ENCODE results near the gene VDR. TPM values are rescaled to one million over a fixed set of nuclear protein-coding genes. Genes with fewer than 3 reads are reported as not detected.

Gene VDR
- total RNA-seq, 1 experiment from 2014 or later = 9.5 TPM

DNA sequence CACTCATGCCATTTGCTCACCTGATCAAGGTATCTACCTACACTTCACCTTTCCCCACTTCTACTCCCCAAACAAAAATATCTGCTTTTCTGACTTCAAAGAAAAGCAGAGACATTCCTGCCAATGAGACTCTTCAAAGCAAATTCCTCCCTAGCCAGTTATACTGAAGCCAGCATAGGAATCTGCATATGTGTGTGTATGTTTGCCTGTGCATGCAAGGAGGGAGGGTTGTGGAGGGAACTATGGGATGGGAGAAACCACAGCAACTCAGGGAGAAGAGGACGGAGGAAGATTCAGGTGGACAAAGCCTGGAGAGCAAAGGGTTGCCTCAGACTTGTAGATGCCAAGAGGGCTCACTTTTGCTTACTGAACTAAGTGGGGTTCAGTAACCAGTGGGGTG, 26.4 kb upstream of the VDR start:
- no peaks in the 10 kb centered on the region for H4K20me1 ChIP-seq (ENCODE audit: insufficient read depth)
- TF ChIP-seq CEBPB (IDR thresholded peaks at IDR 0.05; ENCODE audit: low read depth) (no peak), YY1 (IDR thresholded peaks at IDR 0.05; ENCODE audit: extremely low read depth, insufficient replicate concordance, low read depth, low read length) (no peak), EZH2 (IDR thresholded peaks at IDR 0.05) (no peak), EZH2phosphoT487 (IDR thresholded peaks at IDR 0.05; ENCODE audit: borderline replicate concordance) (no peak)
- TF ChIP-seq, protein P1, sequence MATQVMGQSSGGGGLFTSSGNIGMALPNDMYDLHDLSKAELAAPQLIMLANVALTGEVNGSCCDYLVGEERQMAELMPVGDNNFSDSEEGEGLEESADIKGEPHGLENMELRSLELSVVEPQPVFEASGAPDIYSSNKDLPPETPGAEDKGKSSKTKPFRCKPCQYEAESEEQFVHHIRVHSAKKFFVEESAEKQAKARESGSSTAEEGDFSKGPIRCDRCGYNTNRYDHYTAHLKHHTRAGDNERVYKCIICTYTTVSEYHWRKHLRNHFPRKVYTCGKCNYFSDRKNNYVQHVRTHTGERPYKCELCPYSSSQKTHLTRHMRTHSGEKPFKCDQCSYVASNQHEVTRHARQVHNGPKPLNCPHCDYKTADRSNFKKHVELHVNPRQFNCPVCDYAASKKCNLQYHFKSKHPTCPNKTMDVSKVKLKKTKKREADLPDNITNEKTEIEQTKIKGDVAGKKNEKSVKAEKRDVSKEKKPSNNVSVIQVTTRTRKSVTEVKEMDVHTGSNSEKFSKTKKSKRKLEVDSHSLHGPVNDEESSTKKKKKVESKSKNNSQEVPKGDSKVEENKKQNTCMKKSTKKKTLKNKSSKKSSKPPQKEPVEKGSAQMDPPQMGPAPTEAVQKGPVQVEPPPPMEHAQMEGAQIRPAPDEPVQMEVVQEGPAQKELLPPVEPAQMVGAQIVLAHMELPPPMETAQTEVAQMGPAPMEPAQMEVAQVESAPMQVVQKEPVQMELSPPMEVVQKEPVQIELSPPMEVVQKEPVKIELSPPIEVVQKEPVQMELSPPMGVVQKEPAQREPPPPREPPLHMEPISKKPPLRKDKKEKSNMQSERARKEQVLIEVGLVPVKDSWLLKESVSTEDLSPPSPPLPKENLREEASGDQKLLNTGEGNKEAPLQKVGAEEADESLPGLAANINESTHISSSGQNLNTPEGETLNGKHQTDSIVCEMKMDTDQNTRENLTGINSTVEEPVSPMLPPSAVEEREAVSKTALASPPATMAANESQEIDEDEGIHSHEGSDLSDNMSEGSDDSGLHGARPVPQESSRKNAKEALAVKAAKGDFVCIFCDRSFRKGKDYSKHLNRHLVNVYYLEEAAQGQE (IDR thresholded peaks at IDR 0.05; ENCODE audit: low read depth) = no peak
- no peak overlapping the region for H3K4me3 ChIP-seq (replicated peaks in 1 of 2; ENCODE audit: low read depth in 1 of 2, low read length in 2 of 2)
- H3K9me3 ChIP-seq (ENCODE audit: control insufficient read depth in 1 of 2, insufficient read depth in 1 of 2, low read depth in 1 of 2, low read length in 2 of 2) = no peaks in the 10 kb centered on the region
- no peaks in the 10 kb centered on the region for H3K36me3 ChIP-seq (ENCODE audit: control insufficient read depth in 1 of 2, insufficient read depth in 2 of 2, low read length in 2 of 2)
- H3K27me3 ChIP-seq (ENCODE audit: insufficient read depth, low read length) = no peaks in the 10 kb centered on the region
- RAD21 ChIA-PET (ENCODE audit: low non-redundant PET in 1 of 2, low total read pairs in 2 of 2, uncharacterized antibody in 2 of 2, unreplicated experiment in 2 of 2) = no interaction called here
- no peaks in the 10 kb centered on the region for H3K9me2 ChIP-seq (ENCODE audit: insufficient read depth)
- no peak overlapping the region for H3K9ac ChIP-seq (ENCODE audit: low read length)
- intact Hi-C loops (cut with micrococcal nuclease) = no loop called here
- no peak overlapping the region for H3K27ac ChIP-seq (ENCODE audit: low read depth, low read length)
- H2AFZ ChIP-seq (ENCODE audit: low read depth, low read length, poor library complexity, severe bottlenecking) = no peak overlapping the region
- CTCF ChIA-PET = no interaction called here
- BruUV-seq (replicated peaks) = no TSS peak
- no peak for ATAC-seq
- no peak for DNase-seq (ENCODE audit: low read depth, low spot score)
- H3K4me1 ChIP-seq (ENCODE audit: control insufficient read depth in 1 of 2, insufficient read depth in 2 of 2, low read length in 2 of 2) = no peaks in the 10 kb centered on the region
- no peaks in the 10 kb centered on the region for H3K79me2 ChIP-seq (ENCODE audit: insufficient read depth, low read length)
- no peak overlapping the region for H3K4me2 ChIP-seq (ENCODE audit: low read length)
- POLR2A ChIA-PET = no interaction called here

DNA sequence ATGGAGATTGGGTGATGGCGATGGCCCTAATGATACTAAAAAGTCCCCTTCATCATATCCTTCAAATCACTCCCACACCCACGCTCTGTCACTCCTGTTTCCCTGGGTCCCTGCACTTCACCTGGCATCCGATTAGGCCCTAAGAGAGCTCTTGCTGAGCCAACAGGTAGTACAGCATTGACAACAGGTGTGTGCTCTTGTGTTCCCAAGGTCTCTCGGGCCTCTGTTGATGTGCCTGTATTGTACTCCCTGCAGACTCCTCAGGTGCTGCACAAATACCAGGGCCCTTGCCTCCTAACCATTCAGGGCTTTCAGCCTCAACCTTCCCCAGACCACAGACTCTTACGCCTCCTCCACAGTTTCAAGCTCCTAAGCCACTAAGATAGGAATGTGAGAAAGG, 25.8 kb upstream of the VDR start:
- no peak overlapping the region for H3K4me2 ChIP-seq (ENCODE audit: low read length)
- H3K27me3 ChIP-seq (ENCODE audit: insufficient read depth, low read length) = no peaks in the 10 kb centered on the region
- CTCF ChIA-PET = no interaction called here
- no peak overlapping the region for H3K9ac ChIP-seq (ENCODE audit: low read length)
- no peak overlapping the region for H3K27ac ChIP-seq (ENCODE audit: low read depth, low read length)
- ATAC-seq (no peak), DNase-seq (ENCODE audit: low read depth, low spot score) (no peak)
- POLR2A ChIA-PET = no interaction called here
- H3K4me3 ChIP-seq (replicated peaks in 1 of 2; ENCODE audit: low read depth in 1 of 2, low read length in 2 of 2) = no peak overlapping the region
- H3K4me1 ChIP-seq (ENCODE audit: control insufficient read depth in 1 of 2, insufficient read depth in 2 of 2, low read length in 2 of 2) = no peaks in the 10 kb centered on the region
- H3K79me2 ChIP-seq (ENCODE audit: insufficient read depth, low read length) = no peaks in the 10 kb centered on the region
- RAD21 ChIA-PET (ENCODE audit: low non-redundant PET in 1 of 2, low total read pairs in 2 of 2, uncharacterized antibody in 2 of 2, unreplicated experiment in 2 of 2) = no interaction called here
- no peaks in the 10 kb centered on the region for H3K36me3 ChIP-seq (ENCODE audit: control insufficient read depth in 1 of 2, insufficient read depth in 2 of 2, low read length in 2 of 2)
- BruUV-seq (replicated peaks) = no TSS peak
- intact Hi-C loops (cut with micrococcal nuclease) = no loop called here
- TF ChIP-seq JUND (IDR thresholded peaks at IDR 0.05) = no peak
- TF ChIP-seq RAD21 (IDR thresholded peaks at IDR 0.05; ENCODE audit: low read depth) = no peak
- no peak for TF ChIP-seq ZFX (IDR thresholded peaks at IDR 0.05)
- no peak for TF ChIP-seq POLR2A (IDR thresholded peaks at IDR 0.05; ENCODE audit: borderline replicate concordance, extremely low read depth, insufficient read depth, insufficient read length)
- no peak for TF ChIP-seq TCF7L2 (IDR thresholded peaks at IDR 0.05; ENCODE audit: borderline replicate concordance, extremely low read depth, insufficient read depth, insufficient read length)
- TF ChIP-seq, protein P2, sequence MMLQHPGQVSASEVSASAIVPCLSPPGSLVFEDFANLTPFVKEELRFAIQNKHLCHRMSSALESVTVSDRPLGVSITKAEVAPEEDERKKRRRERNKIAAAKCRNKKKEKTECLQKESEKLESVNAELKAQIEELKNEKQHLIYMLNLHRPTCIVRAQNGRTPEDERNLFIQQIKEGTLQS (IDR thresholded peaks at IDR 0.05) = no peak
- TF ChIP-seq YY1 (IDR thresholded peaks at IDR 0.05; ENCODE audit: extremely low read depth, insufficient replicate concordance, low read depth, low read length) = no peak
- TF ChIP-seq, protein P3, sequence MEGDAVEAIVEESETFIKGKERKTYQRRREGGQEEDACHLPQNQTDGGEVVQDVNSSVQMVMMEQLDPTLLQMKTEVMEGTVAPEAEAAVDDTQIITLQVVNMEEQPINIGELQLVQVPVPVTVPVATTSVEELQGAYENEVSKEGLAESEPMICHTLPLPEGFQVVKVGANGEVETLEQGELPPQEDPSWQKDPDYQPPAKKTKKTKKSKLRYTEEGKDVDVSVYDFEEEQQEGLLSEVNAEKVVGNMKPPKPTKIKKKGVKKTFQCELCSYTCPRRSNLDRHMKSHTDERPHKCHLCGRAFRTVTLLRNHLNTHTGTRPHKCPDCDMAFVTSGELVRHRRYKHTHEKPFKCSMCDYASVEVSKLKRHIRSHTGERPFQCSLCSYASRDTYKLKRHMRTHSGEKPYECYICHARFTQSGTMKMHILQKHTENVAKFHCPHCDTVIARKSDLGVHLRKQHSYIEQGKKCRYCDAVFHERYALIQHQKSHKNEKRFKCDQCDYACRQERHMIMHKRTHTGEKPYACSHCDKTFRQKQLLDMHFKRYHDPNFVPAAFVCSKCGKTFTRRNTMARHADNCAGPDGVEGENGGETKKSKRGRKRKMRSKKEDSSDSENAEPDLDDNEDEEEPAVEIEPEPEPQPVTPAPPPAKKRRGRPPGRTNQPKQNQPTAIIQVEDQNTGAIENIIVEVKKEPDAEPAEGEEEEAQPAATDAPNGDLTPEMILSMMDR (IDR thresholded peaks at IDR 0.05 in 2 of 3, conservative IDR thresholded peaks at IDR 0.05 in 1 of 3; ENCODE audit: borderline replicate concordance in 1 of 3, insufficient read depth in 1 of 3, low read depth in 2 of 3, low read length in 2 of 3) = no peak
- TF ChIP-seq EZH2 (IDR thresholded peaks at IDR 0.05) = no peak
- no peak for TF ChIP-seq POLR2AphosphoS5 (IDR thresholded peaks at IDR 0.05; ENCODE audit: low read depth, low read length)
- no peak for TF ChIP-seq SIN3A (IDR thresholded peaks at IDR 0.05; ENCODE audit: low read depth)
- H3K9me3 ChIP-seq (ENCODE audit: control insufficient read depth in 1 of 2, insufficient read depth in 1 of 2, low read depth in 1 of 2, low read length in 2 of 2) = no peaks in the 10 kb centered on the region
- H2AFZ ChIP-seq (ENCODE audit: low read depth, low read length, poor library complexity, severe bottlenecking) = no peak overlapping the region
- H4K20me1 ChIP-seq (ENCODE audit: insufficient read depth) = no peaks in the 10 kb centered on the region
- no peaks in the 10 kb centered on the region for H3K9me2 ChIP-seq (ENCODE audit: insufficient read depth)

Measured in HCT116 (cell line).